ENCODE results near the gene PCSK5.

DNA sequence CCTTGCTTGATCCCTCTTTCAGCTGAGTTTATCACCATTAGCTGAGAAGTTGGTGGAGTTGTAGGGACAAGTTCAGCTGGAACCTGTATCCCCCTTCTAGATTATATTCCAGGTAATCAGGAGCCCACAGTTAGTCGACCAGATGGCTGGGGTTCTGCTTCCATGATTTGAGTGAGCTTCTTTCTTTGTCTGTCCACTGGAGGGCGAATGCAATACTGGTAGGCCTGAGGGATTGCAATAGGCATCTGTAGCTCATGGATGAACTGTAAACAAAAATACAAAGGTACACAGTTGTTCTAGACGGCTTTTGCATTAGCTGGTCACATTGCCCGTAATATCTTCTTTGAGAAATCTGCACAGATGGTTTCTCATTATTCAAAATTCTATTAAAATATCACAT is 88.9 kb downstream of the PCSK5 start:
- TF ChIP-seq POLR2A (IDR thresholded peaks at IDR 0.05; ENCODE audit: low read length) (no peak), GATA1 (IDR thresholded peaks at IDR 0.05; ENCODE audit: low read depth, low read length) (no peak)
